Measurements from ENCODE around the gene RBM38. TPM values are rescaled to one million over a fixed set of nuclear protein-coding genes. Genes with fewer than 3 reads are reported as not detected.

The RBM38 gene
- total and polyA plus RNA-seq, 9 of the 15 experiments (the other 6 are each of a cell fraction or from before 2014, with no cell fraction given) = 0.28 to 82.4 (median 33.2) TPM

DNA sequence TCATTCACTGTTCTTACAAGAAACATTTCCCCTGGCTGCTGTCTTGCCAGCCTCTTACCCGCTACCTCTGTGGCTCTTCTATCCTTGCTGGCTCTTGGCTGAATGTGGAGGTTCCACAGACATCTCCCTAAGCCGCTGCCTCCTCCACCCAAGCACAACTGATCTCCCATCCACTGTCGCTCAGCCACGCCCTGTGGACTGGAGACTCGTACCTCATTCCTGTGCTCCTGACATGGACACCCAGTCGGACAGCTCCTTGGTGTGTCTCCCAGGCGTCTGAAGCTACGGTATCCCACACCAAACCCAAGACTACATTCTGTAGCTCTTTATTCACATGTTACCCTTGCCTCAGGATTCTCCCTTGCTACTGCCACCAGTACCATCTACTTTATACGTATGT lies 20.9 kb upstream of the RBM38 start (continued):
- TF ChIP-seq, protein P1, sequence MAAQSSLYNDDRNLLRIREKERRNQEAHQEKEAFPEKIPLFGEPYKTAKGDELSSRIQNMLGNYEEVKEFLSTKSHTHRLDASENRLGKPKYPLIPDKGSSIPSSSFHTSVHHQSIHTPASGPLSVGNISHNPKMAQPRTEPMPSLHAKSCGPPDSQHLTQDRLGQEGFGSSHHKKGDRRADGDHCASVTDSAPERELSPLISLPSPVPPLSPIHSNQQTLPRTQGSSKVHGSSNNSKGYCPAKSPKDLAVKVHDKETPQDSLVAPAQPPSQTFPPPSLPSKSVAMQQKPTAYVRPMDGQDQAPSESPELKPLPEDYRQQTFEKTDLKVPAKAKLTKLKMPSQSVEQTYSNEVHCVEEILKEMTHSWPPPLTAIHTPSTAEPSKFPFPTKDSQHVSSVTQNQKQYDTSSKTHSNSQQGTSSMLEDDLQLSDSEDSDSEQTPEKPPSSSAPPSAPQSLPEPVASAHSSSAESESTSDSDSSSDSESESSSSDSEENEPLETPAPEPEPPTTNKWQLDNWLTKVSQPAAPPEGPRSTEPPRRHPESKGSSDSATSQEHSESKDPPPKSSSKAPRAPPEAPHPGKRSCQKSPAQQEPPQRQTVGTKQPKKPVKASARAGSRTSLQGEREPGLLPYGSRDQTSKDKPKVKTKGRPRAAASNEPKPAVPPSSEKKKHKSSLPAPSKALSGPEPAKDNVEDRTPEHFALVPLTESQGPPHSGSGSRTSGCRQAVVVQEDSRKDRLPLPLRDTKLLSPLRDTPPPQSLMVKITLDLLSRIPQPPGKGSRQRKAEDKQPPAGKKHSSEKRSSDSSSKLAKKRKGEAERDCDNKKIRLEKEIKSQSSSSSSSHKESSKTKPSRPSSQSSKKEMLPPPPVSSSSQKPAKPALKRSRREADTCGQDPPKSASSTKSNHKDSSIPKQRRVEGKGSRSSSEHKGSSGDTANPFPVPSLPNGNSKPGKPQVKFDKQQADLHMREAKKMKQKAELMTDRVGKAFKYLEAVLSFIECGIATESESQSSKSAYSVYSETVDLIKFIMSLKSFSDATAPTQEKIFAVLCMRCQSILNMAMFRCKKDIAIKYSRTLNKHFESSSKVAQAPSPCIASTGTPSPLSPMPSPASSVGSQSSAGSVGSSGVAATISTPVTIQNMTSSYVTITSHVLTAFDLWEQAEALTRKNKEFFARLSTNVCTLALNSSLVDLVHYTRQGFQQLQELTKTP (IDR thresholded peaks at IDR 0.05; ENCODE audit: low read depth in 1 of 2, partially characterized antibody in 2 of 2) = no peak

DNA sequence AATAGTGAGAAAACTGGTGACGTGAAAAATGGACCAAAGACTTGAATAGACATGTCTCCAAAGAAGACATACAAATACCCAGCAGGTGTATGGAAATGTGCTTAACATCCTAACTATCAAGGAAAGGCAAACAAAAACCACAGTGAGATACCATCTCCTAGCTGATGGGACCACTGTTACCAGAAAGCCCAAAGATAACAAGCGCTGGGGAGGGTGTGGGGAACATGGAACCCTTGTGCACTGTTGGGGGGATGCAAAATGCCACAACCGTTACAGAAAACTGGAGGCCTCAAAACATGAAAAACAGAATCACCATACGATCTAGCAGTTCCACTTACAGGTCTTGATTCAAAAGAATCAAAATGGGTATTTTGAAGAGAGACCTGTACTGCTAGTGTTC lies 19.8 kb upstream of the RBM38 start:
- no peak overlapping the region for H2AFZ ChIP-seq (ENCODE audit: low read depth, low read length)
- in situ Hi-C loops (cut with MboI) = no loop called here
- CTCF ChIA-PET (ENCODE audit: low intra/inter-chr PET ratio) = no interaction called here

More for the DNA sequence above, 19.8 kb upstream of the RBM38 start:
- no peaks in the 10 kb centered on the region for H3K9me3 ChIP-seq (replicated peaks; ENCODE audit: control insufficient read depth, insufficient read depth, low read depth, low read length)
- peaks cover 0 to 3% of the 10 kb centered on the region in 2 experiments; a peak in 1 of 5 replicates for H3K4me1 ChIP-seq (replicated peaks in 1 of 2; ENCODE audit: control insufficient read depth in 2 of 2, insufficient read depth in 2 of 2, low read length in 2 of 2)
- FAIRE-seq (no peak), ATAC-seq (no peak), DNase-seq (ENCODE audit: extremely low read depth in 1 of 4, low spot score in 3 of 4) (no peak)
- H3K4me3 ChIP-seq = no peak overlapping the region
- intact Hi-C loops (cut with micrococcal nuclease) = no loop called here
- H3K9ac ChIP-seq (ENCODE audit: insufficient read depth in 1 of 2, low read depth in 2 of 2, low read length in 2 of 2) = no peak overlapping the region
- H3K36me3 ChIP-seq (ENCODE audit: control insufficient read depth, insufficient read depth, low read length) = peaks cover 100% of the 10 kb centered on the region
- H4K20me1 ChIP-seq (replicated peaks; ENCODE audit: control insufficient read depth, insufficient read depth, low read length) = 0 out of 2 replicates have a peak, but pooled peaks cover 4% of the 10 kb centered on the region
- TSS peak; percentile 17 for BruUV-seq (replicated peaks)
- WGBS (ENCODE audit: insufficient coverage, low coverage, missing lambda C conversion rate) = 86% methylated on average over 4 of the region's 4 CpGs
- no peaks in the 10 kb centered on the region for H3K9me1 ChIP-seq (ENCODE audit: control insufficient read depth, insufficient read depth, low read length)
- H3K27me3 ChIP-seq (ENCODE audit: control insufficient read depth in 2 of 2, insufficient read depth in 2 of 2, low read length in 2 of 2) = no peaks in the 10 kb centered on the region
- no peak for TF ChIP-seq CBX3 (IDR thresholded peaks at IDR 0.05; ENCODE audit: borderline replicate concordance in 1 of 2, low read length in 2 of 2)
- peak; percentile 21; the same call in 1 of the 2 replicates for TF ChIP-seq POLR2AphosphoS5 (IDR thresholded peaks at IDR 0.05; ENCODE audit: control insufficient read depth, insufficient read depth, low read depth, low read length)
- POLR2A ChIA-PET = interaction anchor here (1.4 kb wide), 1 partner anchor 8 kb away, joined by 7 read pairs; no protein-coding TSS in a partner anchor
- H3K27ac ChIP-seq (ENCODE audit: extremely low read depth, low read depth, low read length) = no peak overlapping the region
- no peak overlapping the region for H3K4me2 ChIP-seq (ENCODE audit: insufficient read depth, low read length)
- no peaks in the 10 kb centered on the region; the same call in 2 of the 3 replicates for H3K79me2 ChIP-seq (ENCODE audit: control insufficient read depth, insufficient read depth, low read length)
